Choroid plexus epithelial cell (primary cell): ENCODE measurements around the gene CKM.
"Not testable (repeated sequence)": the region's sequence is repeated elsewhere in the genome, so short reads cannot be mapped to it uniquely, and the experiment has no call there.

Experiments
- DNase-seq: peaks from one replicate; pipeline ENCODE4 v3.0.0-alpha.2; 2010; ENCODE audit warnings: low read depth
- H3K4me3 ChIP-seq: 2 replicates; pipeline ENCODE4 v1.5.1; 2011; ENCODE audit warnings: low read depth, mild to moderate bottlenecking, control low read depth, low read length, moderate library complexity
- TF ChIP-seq, protein P1 (sequence below): conservative IDR thresholded peaks from 2 replicates; pipeline ENCODE4 v1.5.1; 2011; ENCODE audit warnings: low read depth, mild to moderate bottlenecking, control low read depth, inconsistent platforms, low read length, moderate library complexity

Gene CKM

DNA sequence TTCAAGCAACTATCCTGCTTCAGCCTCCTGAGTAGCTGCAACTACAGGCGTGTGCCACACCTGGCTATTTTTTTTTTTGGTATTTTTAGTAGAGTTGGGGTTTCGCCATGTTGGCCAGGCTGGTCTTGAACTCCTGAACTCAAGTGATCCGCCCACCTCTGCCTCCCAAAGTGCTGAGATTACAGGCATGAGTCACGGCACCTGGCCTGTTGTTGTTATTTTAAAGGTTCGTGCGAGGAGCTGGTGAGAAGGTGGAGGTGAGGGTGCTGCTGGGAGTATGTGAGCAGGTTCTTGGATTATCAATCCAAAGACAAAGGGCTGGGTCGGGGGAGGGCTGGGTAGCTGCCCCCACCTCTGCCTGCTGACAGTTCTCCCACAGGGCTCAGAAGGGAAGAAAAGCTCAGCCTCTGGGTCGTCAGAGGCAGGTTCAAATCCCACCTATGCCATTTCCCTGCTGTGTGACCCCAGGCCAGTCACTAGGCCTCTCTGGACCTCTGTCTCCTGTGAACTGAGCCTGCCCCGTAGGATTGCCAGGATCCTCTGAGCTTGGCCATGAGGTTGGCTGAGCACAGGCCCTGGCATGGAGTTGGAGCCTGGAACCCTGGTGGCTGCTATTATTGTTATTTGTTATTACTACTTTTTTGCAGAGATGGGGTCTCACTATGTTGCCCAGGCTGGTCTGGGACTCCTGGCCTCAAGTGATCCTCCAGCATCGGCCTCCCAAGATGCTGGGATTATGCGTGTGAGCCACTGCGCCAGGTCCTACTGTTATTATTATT, 1.5 kb downstream of the CKM start:
- DNase-seq: no peak
- no peak overlapping the region for H3K4me3 ChIP-seq
- TF ChIP-seq, protein P1, sequence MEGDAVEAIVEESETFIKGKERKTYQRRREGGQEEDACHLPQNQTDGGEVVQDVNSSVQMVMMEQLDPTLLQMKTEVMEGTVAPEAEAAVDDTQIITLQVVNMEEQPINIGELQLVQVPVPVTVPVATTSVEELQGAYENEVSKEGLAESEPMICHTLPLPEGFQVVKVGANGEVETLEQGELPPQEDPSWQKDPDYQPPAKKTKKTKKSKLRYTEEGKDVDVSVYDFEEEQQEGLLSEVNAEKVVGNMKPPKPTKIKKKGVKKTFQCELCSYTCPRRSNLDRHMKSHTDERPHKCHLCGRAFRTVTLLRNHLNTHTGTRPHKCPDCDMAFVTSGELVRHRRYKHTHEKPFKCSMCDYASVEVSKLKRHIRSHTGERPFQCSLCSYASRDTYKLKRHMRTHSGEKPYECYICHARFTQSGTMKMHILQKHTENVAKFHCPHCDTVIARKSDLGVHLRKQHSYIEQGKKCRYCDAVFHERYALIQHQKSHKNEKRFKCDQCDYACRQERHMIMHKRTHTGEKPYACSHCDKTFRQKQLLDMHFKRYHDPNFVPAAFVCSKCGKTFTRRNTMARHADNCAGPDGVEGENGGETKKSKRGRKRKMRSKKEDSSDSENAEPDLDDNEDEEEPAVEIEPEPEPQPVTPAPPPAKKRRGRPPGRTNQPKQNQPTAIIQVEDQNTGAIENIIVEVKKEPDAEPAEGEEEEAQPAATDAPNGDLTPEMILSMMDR: no peak

DNA sequence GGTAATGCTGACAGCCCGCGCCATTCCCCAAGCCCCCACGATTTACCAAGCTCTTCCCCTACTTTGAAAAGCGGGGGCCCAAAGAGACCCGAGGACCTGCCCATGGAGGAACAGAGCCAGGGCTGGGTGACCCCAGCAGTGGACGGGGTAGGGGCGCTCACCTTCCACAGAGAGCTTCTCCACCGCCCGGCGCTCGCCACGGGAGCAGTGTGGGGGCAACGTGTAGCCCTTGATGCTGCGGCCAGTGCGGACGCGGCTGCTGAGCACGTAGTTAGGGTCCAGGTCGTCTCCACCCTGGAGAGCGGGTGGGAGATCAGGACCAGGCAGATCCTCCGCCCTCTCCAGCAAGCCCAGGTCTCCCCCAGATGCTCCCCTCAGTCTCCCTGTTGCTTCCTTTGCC, 7.4 kb downstream of the CKM start:
- TF ChIP-seq, protein P1: no peak
- no peak overlapping the region for H3K4me3 ChIP-seq
- no peak for DNase-seq

DNA sequence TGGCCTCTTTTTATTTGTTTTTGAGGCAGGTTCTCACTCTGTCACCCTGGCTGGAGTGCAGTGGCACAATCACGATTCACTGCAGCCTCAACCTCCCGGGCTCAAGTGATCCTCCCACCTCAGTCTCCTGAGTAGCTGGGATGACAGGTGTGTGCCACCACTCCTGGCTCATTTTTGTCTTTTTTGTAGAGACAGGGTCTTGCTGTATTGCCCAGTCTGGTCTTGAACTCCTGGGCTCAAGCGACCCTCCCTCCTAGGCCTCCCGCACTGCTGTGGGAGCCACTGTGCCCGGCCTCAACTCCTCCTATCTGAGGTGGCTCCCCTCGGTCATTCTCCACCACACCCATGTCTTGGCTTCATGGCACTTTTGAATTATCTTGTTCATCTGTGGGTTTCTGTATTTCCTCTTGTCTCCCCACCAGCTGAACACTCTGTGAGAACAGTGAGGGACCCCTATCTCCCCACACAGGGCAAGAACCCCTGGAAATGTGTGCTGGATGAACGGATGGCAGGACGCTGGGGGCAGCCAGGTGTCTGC, 7.9 kb downstream of the CKM start:
- DNase-seq: no peak
- no peak overlapping the region for H3K4me3 ChIP-seq
- TF ChIP-seq, protein P1: no peak

DNA sequence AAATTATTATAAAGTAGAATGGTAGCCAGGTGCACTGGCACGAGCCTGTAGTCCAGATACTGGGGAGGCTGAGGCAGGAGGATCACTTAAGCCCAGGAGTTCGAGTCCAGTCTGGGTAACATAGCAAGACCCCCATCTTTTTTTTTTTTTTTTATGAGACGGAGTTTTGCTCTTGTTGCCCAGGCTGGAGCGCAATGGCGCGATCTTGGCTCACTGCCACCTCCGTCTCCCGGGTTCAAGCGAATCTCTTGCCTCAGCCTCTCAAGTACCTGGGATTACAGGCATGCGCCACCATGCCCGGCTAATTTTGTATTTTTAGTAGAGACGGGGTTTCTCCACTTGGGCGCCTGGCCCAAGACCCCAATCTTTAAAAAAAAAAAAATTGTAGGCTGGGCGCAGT, 10.4 kb downstream of the CKM start:
- not testable (repeated sequence) for H3K4me3 ChIP-seq, DNase-seq

DNA sequence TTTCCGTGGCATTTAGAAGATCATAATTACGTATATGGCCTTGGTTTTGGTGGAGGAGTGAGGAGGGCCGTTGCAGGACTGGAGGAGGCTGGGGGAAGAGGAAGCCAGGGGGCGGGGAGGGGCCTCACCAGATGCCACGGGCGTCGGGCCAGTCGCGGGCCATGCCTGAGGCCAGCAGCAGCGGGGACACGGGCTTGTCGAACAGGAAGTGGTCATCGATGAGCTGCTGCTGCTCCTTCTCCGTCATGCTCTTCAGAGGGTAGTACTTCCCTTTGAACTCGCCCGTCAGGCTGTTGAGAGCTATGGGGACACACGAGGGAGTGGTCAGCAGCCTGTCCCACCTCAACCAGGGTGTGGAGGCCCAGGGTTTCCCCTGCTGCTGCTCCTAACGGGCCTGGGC, 11.1 kb downstream of the CKM start:
- no peak overlapping the region for H3K4me3 ChIP-seq
- TF ChIP-seq, protein P1: no peak
- DNase-seq: no peak

DNA sequence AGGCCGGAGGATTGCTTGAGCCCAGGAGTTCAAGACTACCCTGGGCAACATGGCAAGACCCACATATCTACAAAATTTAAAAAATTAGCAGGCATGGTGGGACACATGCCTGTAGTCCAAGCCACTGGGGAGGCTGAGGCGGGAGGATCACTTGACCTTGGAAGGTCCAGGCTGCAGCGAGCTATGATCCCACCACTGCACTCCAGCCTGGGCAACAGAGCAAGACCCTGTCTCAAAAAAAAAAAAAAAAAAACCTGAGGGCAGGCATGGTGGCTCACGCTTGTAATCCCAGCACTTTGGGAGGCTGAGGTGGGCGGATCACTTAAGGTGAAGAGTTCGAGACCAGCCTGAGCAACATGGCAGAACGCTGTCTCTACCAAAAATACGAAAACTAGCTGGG, 13.4 kb downstream of the CKM start:
- not testable (repeated sequence) for DNase-seq, H3K4me3 ChIP-seq

DNA sequence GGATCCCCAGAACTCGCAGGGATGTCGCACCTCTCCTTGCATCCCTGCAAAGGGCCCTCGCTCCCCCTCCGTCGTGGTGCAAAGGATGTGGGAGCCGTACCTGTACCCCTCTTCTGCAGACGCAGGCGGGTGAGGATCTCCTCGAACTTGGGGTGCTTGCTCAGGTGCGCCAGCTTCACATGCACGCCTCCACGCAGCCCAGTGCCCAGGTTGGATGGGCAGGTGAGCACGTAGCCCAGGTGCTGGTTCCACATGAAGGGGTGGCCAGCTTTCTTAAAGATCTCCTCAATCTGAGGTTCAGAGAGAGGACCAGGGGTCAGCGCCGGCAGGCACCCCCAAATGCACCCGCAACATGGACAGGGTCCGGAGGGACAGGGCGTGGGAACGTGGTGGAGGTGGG, 15.3 kb downstream of the CKM start:
- DNase-seq: no peak
- no peak overlapping the region for H3K4me3 ChIP-seq
- TF ChIP-seq, protein P1: no peak

DNA sequence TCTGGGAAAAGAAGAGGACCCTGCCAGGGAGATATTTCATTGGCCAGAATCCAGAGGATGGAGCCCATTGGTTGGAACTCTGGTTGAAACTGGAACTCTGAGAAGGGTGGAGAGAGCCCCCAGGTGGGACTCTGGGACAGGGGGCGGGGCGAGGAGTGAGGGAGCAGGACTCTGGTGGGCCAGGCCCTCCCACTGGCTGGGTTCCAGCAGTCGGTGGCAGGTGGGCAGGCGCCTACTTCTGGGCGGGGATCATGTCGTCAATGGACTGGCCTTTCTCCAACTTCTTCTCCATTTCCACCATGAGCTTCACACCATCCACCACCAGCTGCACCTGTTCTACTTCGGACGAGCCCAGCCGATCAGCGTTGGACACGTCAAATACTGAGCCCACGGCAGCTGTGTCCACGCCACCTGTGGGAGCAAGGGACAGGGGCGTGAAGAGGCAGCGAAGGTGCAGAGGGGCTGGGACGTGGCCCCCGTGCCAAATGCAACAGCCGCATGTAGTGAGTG, 16.1 kb downstream of the CKM start:
- DNase-seq: no peak
- TF ChIP-seq, protein P1: no peak
- H3K4me3 ChIP-seq: no peak overlapping the region
